ENCODE data around the gene EDNRB.
"Not testable (repeated sequence)": the region's sequence is repeated elsewhere in the genome, so short reads cannot be mapped to it uniquely, and the experiment has no call there.

The EDNRB gene

DNA sequence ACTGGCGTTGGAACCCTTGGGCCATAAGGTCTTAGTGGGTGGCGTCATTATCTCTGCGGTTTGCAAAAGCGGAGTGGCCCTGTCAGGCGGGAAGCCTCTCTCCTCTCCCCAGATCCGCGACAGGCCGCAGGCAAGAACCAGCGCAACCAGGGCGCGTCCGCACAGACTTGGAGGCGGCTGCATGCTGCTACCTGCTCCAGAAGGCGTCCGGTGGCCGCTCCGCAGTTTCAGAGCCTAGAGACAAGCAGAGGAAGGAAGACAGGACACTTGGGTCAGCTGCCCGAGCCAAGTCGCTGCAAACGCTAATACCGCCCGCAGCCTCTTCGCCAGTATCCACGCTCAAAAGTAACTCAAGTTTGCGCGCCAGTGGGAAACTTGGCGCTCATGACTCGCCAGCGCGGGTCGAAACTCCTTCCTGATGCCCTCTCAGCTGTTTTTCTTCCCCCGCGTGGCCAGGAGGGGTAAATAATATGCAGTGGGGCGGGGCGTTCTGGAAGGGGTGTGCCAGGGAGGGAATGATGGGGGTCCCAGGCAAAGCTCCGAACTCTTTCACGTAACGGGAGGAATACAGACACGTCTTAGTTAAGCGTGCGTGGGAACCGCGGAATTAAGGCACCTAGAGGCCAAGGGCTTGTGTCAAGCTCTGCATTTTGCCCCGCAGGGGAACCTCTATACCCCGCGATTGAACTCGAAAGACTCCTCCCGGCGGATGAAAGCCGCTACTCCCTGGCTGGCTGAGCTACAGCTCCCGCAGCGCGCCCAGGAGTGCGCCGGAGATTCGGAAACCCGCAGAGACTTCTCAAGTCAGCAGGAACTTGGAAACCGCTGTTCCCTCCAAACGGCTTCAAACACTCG, at the start of gene EDNRB:
Gene EDNRB (minus strand): TSS at position 441 of the 855 bp plus-strand sequence. CDS start 258 bp downstream, at position 183.
- Histone ChIP-seq H3K36me3 (ENCODE audit: insufficient read depth, insufficient read length, low read length) (no peaks in the 10 kb centered on the region), H3K4me3 (ENCODE audit: insufficient read length, low read depth) (peak within 1 kb of the TSS; percentile 41), H3K9me3 (ENCODE audit: insufficient read depth, low read length) (no peaks in the 10 kb centered on the region), H3K9ac (ENCODE audit: insufficient read length, low read depth) (peak within 1 kb of the TSS; percentile 42), H3K27me3 (ENCODE audit: insufficient read depth, insufficient read length) (peaks cover 13% of the 10 kb centered on the region), H3K4me1 (ENCODE audit: insufficient read depth, insufficient read length) (no peaks in the 10 kb centered on the region)
- TF ChIP-seq ZNF274 (IDR thresholded peaks at IDR 0.05; ENCODE audit: low read depth, low read length), result no peak
- TF ChIP-seq YY1 (IDR thresholded peaks at IDR 0.05; ENCODE audit: insufficient read depth, insufficient read length), result no peak
- TF ChIP-seq SUZ12 (IDR thresholded peaks at IDR 0.05; ENCODE audit: extremely low read depth, insufficient read depth, insufficient read length), result no peak
- DNase-seq (ENCODE audit: low read depth, low spot score), result no peak

DNA sequence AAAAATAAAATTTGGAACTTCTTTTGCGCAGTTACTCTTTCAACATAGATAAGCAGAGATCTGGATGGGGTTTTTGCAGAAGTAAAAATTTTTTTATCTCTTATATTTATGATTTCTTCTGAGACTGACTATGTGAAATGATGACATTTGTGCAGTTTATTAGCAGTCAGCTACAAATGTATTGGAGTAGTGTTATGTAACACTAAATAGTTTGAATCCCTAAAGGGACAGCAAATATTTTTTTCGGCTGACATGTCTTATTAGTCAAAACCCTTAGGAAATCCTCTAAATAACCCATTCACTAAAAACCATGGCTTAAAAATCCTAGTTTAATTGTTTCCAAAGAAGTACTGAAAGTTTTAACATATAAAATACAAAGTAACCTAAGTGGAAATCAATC, 48.0 kb upstream of the EDNRB start:
- H3K9me3 ChIP-seq (ENCODE audit: insufficient read depth, low read length), result no peaks in the 10 kb centered on the region
- DNase-seq (ENCODE audit: low read depth, low spot score), result no peak
- H3K9ac ChIP-seq (ENCODE audit: insufficient read length, low read depth), result no peak overlapping the region
- no peaks in the 10 kb centered on the region for H3K27me3 ChIP-seq (ENCODE audit: insufficient read depth, insufficient read length)
- TF ChIP-seq ZNF274 (IDR thresholded peaks at IDR 0.05; ENCODE audit: low read depth, low read length), result no peak
- H3K4me1 ChIP-seq (ENCODE audit: insufficient read depth, insufficient read length), result no peaks in the 10 kb centered on the region
- H3K36me3 ChIP-seq (ENCODE audit: insufficient read depth, insufficient read length, low read length), result no peaks in the 10 kb centered on the region
- no peak overlapping the region for H3K4me3 ChIP-seq (ENCODE audit: insufficient read length, low read depth)

DNA sequence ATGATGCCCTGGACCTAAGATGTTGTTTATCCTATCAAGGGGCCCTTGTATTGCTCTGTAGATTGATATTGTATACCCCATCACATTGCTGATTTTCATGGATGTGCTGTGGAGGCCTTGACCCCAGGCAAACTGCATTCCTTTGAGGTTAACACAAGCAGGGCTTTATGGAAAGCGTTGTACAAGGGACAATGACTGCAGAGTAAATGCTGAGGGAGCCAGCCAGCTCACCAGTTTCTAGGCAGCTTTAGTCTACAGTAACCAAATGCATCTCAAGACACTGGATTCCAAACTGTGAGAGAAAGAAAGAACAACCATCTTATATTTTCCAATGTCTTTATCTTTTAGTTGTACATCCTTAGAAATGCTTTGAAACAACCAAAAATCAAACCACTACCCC, 34.1 kb upstream of the EDNRB start:
- TF ChIP-seq YY1 (IDR thresholded peaks at IDR 0.05; ENCODE audit: insufficient read depth, insufficient read length), result no peak
- TF ChIP-seq SUZ12 (IDR thresholded peaks at IDR 0.05; ENCODE audit: extremely low read depth, insufficient read depth, insufficient read length), result no peak
- no peak for TF ChIP-seq ZNF274 (IDR thresholded peaks at IDR 0.05; ENCODE audit: low read depth, low read length)
- Histone ChIP-seq H3K9ac (ENCODE audit: insufficient read length, low read depth) (no peak overlapping the region), H3K4me1 (ENCODE audit: insufficient read depth, insufficient read length) (no peaks in the 10 kb centered on the region), H3K9me3 (ENCODE audit: insufficient read depth, low read length) (no peaks in the 10 kb centered on the region), H3K27me3 (ENCODE audit: insufficient read depth, insufficient read length) (no peaks in the 10 kb centered on the region), H3K36me3 (ENCODE audit: insufficient read depth, insufficient read length, low read length) (no peaks in the 10 kb centered on the region), H3K4me3 (ENCODE audit: insufficient read length, low read depth) (no peak overlapping the region)
- DNase-seq (ENCODE audit: low read depth, low spot score), result no peak

DNA sequence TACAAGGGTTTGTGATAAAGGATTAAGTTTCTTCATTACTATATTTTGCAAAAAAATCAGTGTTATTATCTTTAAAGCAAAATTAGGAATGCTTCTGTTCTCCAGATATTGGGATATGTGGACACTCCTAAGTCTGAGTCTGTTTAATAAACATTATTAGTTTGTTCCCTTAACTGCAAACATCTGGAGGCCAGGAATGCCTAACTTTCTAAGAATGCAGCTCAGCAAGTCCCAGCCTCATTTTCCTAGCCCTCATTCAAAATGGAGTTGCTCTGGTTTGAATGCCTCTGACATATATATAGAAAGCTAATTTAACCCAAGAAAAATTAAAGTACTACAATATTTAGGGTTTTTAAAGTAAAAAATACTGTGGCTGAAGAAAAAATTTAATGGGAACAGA, 33.6 kb upstream of the EDNRB start:
- TF ChIP-seq SUZ12 (IDR thresholded peaks at IDR 0.05; ENCODE audit: extremely low read depth, insufficient read depth, insufficient read length) (no peak), YY1 (IDR thresholded peaks at IDR 0.05; ENCODE audit: insufficient read depth, insufficient read length) (no peak), ZNF274 (IDR thresholded peaks at IDR 0.05; ENCODE audit: low read depth, low read length) (no peak)
- no peaks in the 10 kb centered on the region for H3K4me1 ChIP-seq (ENCODE audit: insufficient read depth, insufficient read length)
- no peaks in the 10 kb centered on the region for H3K9me3 ChIP-seq (ENCODE audit: insufficient read depth, low read length)
- H3K27me3 ChIP-seq (ENCODE audit: insufficient read depth, insufficient read length), result no peaks in the 10 kb centered on the region
- no peak overlapping the region for H3K4me3 ChIP-seq (ENCODE audit: insufficient read length, low read depth)
- H3K36me3 ChIP-seq (ENCODE audit: insufficient read depth, insufficient read length, low read length), result no peaks in the 10 kb centered on the region
- no peak overlapping the region for H3K9ac ChIP-seq (ENCODE audit: insufficient read length, low read depth)
- no peak for DNase-seq (ENCODE audit: low read depth, low spot score)

DNA sequence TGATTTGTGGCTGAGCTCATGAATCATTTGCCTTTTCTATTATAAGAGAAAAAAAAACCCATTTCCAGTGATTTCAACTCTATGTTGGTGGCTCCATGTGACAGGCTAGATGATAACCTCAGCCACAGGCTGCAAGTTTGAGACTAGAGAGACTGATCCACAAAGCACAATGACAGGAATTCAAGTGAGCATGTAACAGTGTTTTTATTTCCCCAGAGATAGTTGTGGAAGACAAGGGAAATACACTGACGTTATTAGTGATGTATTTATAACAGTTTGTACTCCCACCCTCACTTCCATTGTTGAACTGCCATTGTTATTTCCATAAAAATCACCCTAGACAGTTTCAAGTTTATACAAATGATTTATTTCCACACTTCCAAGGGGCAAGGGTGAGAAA, 27.9 kb upstream of the EDNRB start:
- Histone ChIP-seq H3K4me3 (ENCODE audit: insufficient read length, low read depth) (no peak overlapping the region), H3K9ac (ENCODE audit: insufficient read length, low read depth) (no peak overlapping the region), H3K4me1 (ENCODE audit: insufficient read depth, insufficient read length) (no peaks in the 10 kb centered on the region), H3K9me3 (ENCODE audit: insufficient read depth, low read length) (no peaks in the 10 kb centered on the region), H3K36me3 (ENCODE audit: insufficient read depth, insufficient read length, low read length) (no peaks in the 10 kb centered on the region), H3K27me3 (ENCODE audit: insufficient read depth, insufficient read length) (no peaks in the 10 kb centered on the region)
- TF ChIP-seq SUZ12 (IDR thresholded peaks at IDR 0.05; ENCODE audit: extremely low read depth, insufficient read depth, insufficient read length) (no peak), ZNF274 (IDR thresholded peaks at IDR 0.05; ENCODE audit: low read depth, low read length) (no peak), YY1 (IDR thresholded peaks at IDR 0.05; ENCODE audit: insufficient read depth, insufficient read length) (no peak)
- no peak for DNase-seq (ENCODE audit: low read depth, low spot score)

DNA sequence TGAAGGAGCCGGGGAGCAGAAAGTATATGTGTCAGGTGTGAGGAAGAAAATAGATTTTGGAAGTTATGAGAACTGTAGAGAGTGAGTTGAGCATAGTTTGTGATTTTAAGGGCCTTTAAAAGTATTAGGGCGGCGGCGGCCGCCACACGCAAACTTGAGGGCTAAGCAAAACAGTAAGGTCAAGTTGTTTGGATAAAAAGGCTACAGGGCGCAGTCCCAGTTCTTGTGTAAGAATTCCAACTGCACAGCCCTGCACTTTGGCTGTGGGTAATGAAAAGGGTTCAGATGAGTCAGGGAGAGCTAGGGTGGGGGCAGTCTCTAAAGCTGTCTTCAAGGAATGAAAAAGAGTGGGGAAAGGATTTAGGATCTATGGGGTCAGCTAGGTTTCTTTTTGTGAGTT, 16.4 kb upstream of the EDNRB start:
- H3K9me3 ChIP-seq (ENCODE audit: insufficient read depth, low read length); H3K4me3 ChIP-seq (ENCODE audit: insufficient read length, low read depth); H3K9ac ChIP-seq (ENCODE audit: insufficient read length, low read depth); H3K4me1 ChIP-seq (ENCODE audit: insufficient read depth, insufficient read length); H3K36me3 ChIP-seq (ENCODE audit: insufficient read depth, insufficient read length, low read length); H3K27me3 ChIP-seq (ENCODE audit: insufficient read depth, insufficient read length); DNase-seq (ENCODE audit: low read depth, low spot score): not testable (repeated sequence)

DNA sequence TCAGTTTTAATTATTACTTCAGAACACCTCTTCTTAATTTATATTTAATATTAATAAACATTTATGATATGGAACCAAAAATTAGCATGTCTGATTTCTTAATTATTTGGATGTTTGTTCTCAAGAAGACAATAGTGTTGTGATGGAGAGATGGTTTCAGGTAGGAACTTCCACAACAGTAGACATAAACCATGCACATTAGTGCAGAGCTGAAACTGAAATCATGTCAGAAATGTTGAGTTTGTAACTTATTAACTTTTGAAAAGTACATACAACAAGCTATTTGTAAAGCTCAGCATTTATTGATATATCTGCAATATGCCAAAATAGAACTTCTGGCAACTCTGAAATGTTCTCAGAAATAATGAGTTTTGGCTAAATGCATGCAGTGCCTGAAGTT, 11.8 kb upstream of the EDNRB start:
- Histone ChIP-seq H3K27me3 (ENCODE audit: insufficient read depth, insufficient read length) (no peaks in the 10 kb centered on the region), H3K9ac (ENCODE audit: insufficient read length, low read depth) (no peak overlapping the region), H3K4me1 (ENCODE audit: insufficient read depth, insufficient read length) (no peaks in the 10 kb centered on the region), H3K36me3 (ENCODE audit: insufficient read depth, insufficient read length, low read length) (no peaks in the 10 kb centered on the region), H3K4me3 (ENCODE audit: insufficient read length, low read depth) (no peak overlapping the region), H3K9me3 (ENCODE audit: insufficient read depth, low read length) (no peaks in the 10 kb centered on the region)
- no peak for DNase-seq (ENCODE audit: low read depth, low spot score)
- no peak for TF ChIP-seq ZNF274 (IDR thresholded peaks at IDR 0.05; ENCODE audit: low read depth, low read length)

DNA sequence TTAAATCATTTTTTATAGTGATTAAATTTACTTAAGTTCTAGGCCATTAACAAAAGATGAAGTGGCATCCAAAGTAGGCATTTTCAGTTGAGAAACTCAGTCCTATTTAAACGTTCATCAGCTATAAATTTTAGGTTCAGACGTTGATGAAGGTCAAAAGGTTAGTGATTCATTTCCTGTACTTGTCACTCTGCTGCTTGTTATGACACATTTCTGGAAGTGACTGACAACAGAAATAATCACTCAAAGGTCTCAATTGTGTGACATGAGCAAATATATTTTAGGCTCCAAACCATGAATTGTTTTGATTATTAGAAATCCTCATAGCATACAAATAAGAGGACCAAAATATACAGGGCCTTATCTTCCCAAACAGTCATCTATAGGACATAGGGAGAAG, 10.3 kb upstream of the EDNRB start:
- Histone ChIP-seq H3K9me3 (ENCODE audit: insufficient read depth, low read length) (no peaks in the 10 kb centered on the region), H3K36me3 (ENCODE audit: insufficient read depth, insufficient read length, low read length) (no peaks in the 10 kb centered on the region), H3K9ac (ENCODE audit: insufficient read length, low read depth) (no peak overlapping the region), H3K4me1 (ENCODE audit: insufficient read depth, insufficient read length) (no peaks in the 10 kb centered on the region), H3K27me3 (ENCODE audit: insufficient read depth, insufficient read length) (no peaks in the 10 kb centered on the region), H3K4me3 (ENCODE audit: insufficient read length, low read depth) (no peak overlapping the region)
- no peak for TF ChIP-seq YY1 (IDR thresholded peaks at IDR 0.05; ENCODE audit: insufficient read depth, insufficient read length)
- no peak for TF ChIP-seq ZNF274 (IDR thresholded peaks at IDR 0.05; ENCODE audit: low read depth, low read length)
- TF ChIP-seq SUZ12 (IDR thresholded peaks at IDR 0.05; ENCODE audit: extremely low read depth, insufficient read depth, insufficient read length), result no peak
- no peak for DNase-seq (ENCODE audit: low read depth, low spot score)

Data from NT2/D1 (cell line).